Measurements from ENCODE around the gene CTBP1. TPM values are rescaled to one million over a fixed set of nuclear protein-coding genes. Genes with fewer than 3 reads are reported as not detected.
A peak's percentile ranks its signal among the peaks of the same experiment; 100 is the strongest.

The CTBP1 gene
- total RNA-seq, 1 experiment from 2014 or later, result 187 TPM

- H3K27me3 ChIP-seq (replicated peaks; ENCODE audit: insufficient read depth, low read depth, low read length, poor library complexity), result peaks cover 38% of the 10 kb centered on the region
- no peaks in the 10 kb centered on the region for H3K36me3 ChIP-seq (ENCODE audit: insufficient read depth, low read length, poor library complexity, severe bottlenecking)
- no peaks in the 10 kb centered on the region for H3K9me3 ChIP-seq (ENCODE audit: low read depth, low read length, poor library complexity, severe bottlenecking)
- H3K4me3 ChIP-seq (ENCODE audit: low read depth, low read length, poor library complexity, severe bottlenecking), result no peak overlapping the region
- DNase-seq (ENCODE audit: low spot score), result no peak
- POLR2A ChIA-PET (ENCODE audit: low non-redundant PET), result no interaction called here
- intact Hi-C loops (cut with micrococcal nuclease; ENCODE audit: unreplicated experiment), result no loop called here
- CTCF ChIA-PET, result no interaction called here
- peak; percentile 34 for TF ChIP-seq EZH2 (IDR thresholded peaks at IDR 0.05; ENCODE audit: borderline replicate concordance, low read depth, low read length, poor library complexity, severe bottlenecking)
- TF ChIP-seq, protein P1, sequence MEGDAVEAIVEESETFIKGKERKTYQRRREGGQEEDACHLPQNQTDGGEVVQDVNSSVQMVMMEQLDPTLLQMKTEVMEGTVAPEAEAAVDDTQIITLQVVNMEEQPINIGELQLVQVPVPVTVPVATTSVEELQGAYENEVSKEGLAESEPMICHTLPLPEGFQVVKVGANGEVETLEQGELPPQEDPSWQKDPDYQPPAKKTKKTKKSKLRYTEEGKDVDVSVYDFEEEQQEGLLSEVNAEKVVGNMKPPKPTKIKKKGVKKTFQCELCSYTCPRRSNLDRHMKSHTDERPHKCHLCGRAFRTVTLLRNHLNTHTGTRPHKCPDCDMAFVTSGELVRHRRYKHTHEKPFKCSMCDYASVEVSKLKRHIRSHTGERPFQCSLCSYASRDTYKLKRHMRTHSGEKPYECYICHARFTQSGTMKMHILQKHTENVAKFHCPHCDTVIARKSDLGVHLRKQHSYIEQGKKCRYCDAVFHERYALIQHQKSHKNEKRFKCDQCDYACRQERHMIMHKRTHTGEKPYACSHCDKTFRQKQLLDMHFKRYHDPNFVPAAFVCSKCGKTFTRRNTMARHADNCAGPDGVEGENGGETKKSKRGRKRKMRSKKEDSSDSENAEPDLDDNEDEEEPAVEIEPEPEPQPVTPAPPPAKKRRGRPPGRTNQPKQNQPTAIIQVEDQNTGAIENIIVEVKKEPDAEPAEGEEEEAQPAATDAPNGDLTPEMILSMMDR (conservative IDR thresholded peaks at IDR 0.05; ENCODE audit: low read depth, low read length), result no peak
- BruUV-seq (replicated peaks), result no TSS peak
- peaks cover under 1% of the 10 kb centered on the region for H3K4me1 ChIP-seq (ENCODE audit: insufficient read depth, low read length, poor library complexity, severe bottlenecking)
- no peak overlapping the region for H3K27ac ChIP-seq (ENCODE audit: low read depth, low read length, poor library complexity, severe bottlenecking)
Observed at GRCh38 chr4:1172971-1173757, 75.8 kb downstream of the CTBP1 start.

GRCh38 chr4:1172228-1172851, 76.6 kb downstream of the CTBP1 start, which contains the start of gene SPON2:
SPON2 (minus strand) TSS chr4:1172583.
- no peak for DNase-seq (ENCODE audit: low spot score)

GRCh38 chr4:1171311-1172227, 77.4 kb downstream of the CTBP1 start:
- Histone ChIP-seq H3K9me3 (ENCODE audit: low read depth, low read length, poor library complexity, severe bottlenecking) (no peaks in the 10 kb centered on the region), H3K4me1 (ENCODE audit: insufficient read depth, low read length, poor library complexity, severe bottlenecking) (peaks cover 4% of the 10 kb centered on the region), H3K36me3 (ENCODE audit: insufficient read depth, low read length, poor library complexity, severe bottlenecking) (no peaks in the 10 kb centered on the region), H3K4me3 (ENCODE audit: low read depth, low read length, poor library complexity, severe bottlenecking) (no peak overlapping the region), H3K27me3 (replicated peaks; ENCODE audit: insufficient read depth, low read depth, low read length, poor library complexity) (peaks cover 38% of the 10 kb centered on the region), H3K27ac (ENCODE audit: low read depth, low read length, poor library complexity, severe bottlenecking) (no peak overlapping the region)
- CTCF ChIA-PET, result no interaction called here
- BruUV-seq (replicated peaks), result no TSS peak
- intact Hi-C loops (cut with micrococcal nuclease; ENCODE audit: unreplicated experiment), result no loop called here
- no peak for TF ChIP-seq EZH2 (IDR thresholded peaks at IDR 0.05; ENCODE audit: borderline replicate concordance, low read depth, low read length, poor library complexity, severe bottlenecking)
- TF ChIP-seq, protein P1 (conservative IDR thresholded peaks at IDR 0.05; ENCODE audit: low read depth, low read length), result no peak
- DNase-seq (ENCODE audit: low spot score), result no peak
- POLR2A ChIA-PET (ENCODE audit: low non-redundant PET), result no interaction called here

More at GRCh38 chr4:1172228-1172851, 76.6 kb downstream of the CTBP1 start, which contains the start of gene SPON2:
- no TSS peak for BruUV-seq (replicated peaks)
- no peaks in the 10 kb centered on the region for H3K36me3 ChIP-seq (ENCODE audit: insufficient read depth, low read length, poor library complexity, severe bottlenecking)
- H3K4me3 ChIP-seq (ENCODE audit: low read depth, low read length, poor library complexity, severe bottlenecking), result no peak within 1 kb of the TSS
- peaks cover 38% of the 10 kb centered on the region for H3K27me3 ChIP-seq (replicated peaks; ENCODE audit: insufficient read depth, low read depth, low read length, poor library complexity)
- ChIA-PET POLR2A (ENCODE audit: low non-redundant PET) (no interaction called here), CTCF (no interaction called here)
- peak; percentile 98 for TF ChIP-seq EZH2 (IDR thresholded peaks at IDR 0.05; ENCODE audit: borderline replicate concordance, low read depth, low read length, poor library complexity, severe bottlenecking)
- TF ChIP-seq, protein P1 (conservative IDR thresholded peaks at IDR 0.05; ENCODE audit: low read depth, low read length), result no peak
- no peaks in the 10 kb centered on the region for H3K9me3 ChIP-seq (ENCODE audit: low read depth, low read length, poor library complexity, severe bottlenecking)
- H3K27ac ChIP-seq (ENCODE audit: low read depth, low read length, poor library complexity, severe bottlenecking), result no peak within 1 kb of the TSS
- intact Hi-C loops (cut with micrococcal nuclease; ENCODE audit: unreplicated experiment), result no loop called here
- peaks cover 4% of the 10 kb centered on the region for H3K4me1 ChIP-seq (ENCODE audit: insufficient read depth, low read length, poor library complexity, severe bottlenecking)

Measured in A673 (cell line).